PC-3 (cell line): ENCODE data around the gene SMCO1. TPM values are rescaled to one million over a fixed set of nuclear protein-coding genes. Genes with fewer than 3 reads are reported as not detected.
"Not testable (repeated sequence)": the region's sequence is repeated elsewhere in the genome, so short reads cannot be mapped to it uniquely, and the experiment has no call there.

ENCODE experiments used
- ATAC-seq: fragments of 200-7000 bp; cut with Tn5 transposase; 2 replicates; pipeline ENCODE4 v1.9.1; 2020; ENCODE audit warnings: mild to moderate bottlenecking, moderate library complexity
- BruUV-seq: library from RNA; stranded (reverse); fragments of 400-500 nt; replicated peaks from 2 replicates; lab custom pipeline; 2021; lab: Mats Ljungman, UMichigan
- CTCF ChIA-PET: fragments of 300-600 bp; sonication (Branson Sonifier 250); formaldehyde crosslinking; loops from one replicate; lab custom pipeline; 2022; ENCODE audit warnings: antibody characterized with exemption; lab: Charles Lee
- POLR2A ChIA-PET: fragments of 300-600 bp; sonication (Branson Sonifier 250); formaldehyde crosslinking; loops from one replicate; lab custom pipeline; 2022; ENCODE audit warnings: antibody characterized with exemption; ENCODE audit not compliant: unreplicated experiment; lab: Charles Lee
- DNase-seq: peaks from one replicate; pipeline ENCODE4 v3.0.0-alpha.2; 2015
- H2AFZ ChIP-seq: fragments of 300-600 bp; sonication (generic); 2 replicates; pipeline ENCODE4 v1.6.0; 2016; ENCODE audit warnings: antibody characterized with exemption, low read length
- H3F3A ChIP-seq: fragments of 300-600 bp; sonication (generic); one replicate; pipeline ENCODE4 v1.6.0; 2017; ENCODE audit warnings: antibody characterized with exemption, low read length, control low read depth, mild to moderate bottlenecking; ENCODE audit not compliant: unreplicated experiment
- H3K27ac ChIP-seq: fragments of 300-600 bp; sonication (generic); 2 replicates; pipeline ENCODE4 v1.5.1; 2016; ENCODE audit warnings: mild to moderate bottlenecking, low read length
- H3K27me3 ChIP-seq: fragments of 300-600 bp; sonication (generic); 2 replicates; pipeline ENCODE4 v1.6.1; 2016; ENCODE audit warnings: low read length, mixed read lengths
- H3K36me3 ChIP-seq: fragments of 300-600 bp; sonication (generic); 2 replicates; pipeline ENCODE4 v1.6.1; 2016; ENCODE audit warnings: low read depth, mixed run types, low read length, mixed read lengths
- H3K4me1 ChIP-seq: fragments of 300-600 bp; sonication (generic); 2 replicates; pipeline ENCODE4 v1.5.1; 2016; ENCODE audit warnings: low read length; ENCODE audit not compliant: insufficient read depth
- H3K4me2 ChIP-seq: fragments of 300-600 bp; sonication (generic); 2 replicates; pipeline ENCODE4 v1.6.0; 2016; ENCODE audit warnings: low read length
- H3K4me3 ChIP-seq: fragments of 300-600 bp; sonication (generic); 2 replicates; pipeline ENCODE4 v1.5.1; 2016; ENCODE audit warnings: mild to moderate bottlenecking, low read length, mixed read lengths
- H3K79me2 ChIP-seq: fragments of 300-600 bp; sonication (generic); 2 replicates; pipeline ENCODE4 v1.6.1; 2017; ENCODE audit warnings: low read length, mixed read lengths
- H3K9ac ChIP-seq: fragments of 300-600 bp; sonication (generic); 2 replicates; pipeline ENCODE4 v1.6.0; 2016; ENCODE audit warnings: mild to moderate bottlenecking, low read length
- H3K9me2 ChIP-seq: fragments of 300-600 bp; sonication (generic); replicated peaks from 2 replicates; pipeline ENCODE4 v1.6.1; 2016; ENCODE audit warnings: mixed run types, low read length, mixed read lengths
- H3K9me3 ChIP-seq: fragments of 300-600 bp; sonication (generic); 2 replicates; pipeline ENCODE4 v1.6.1; 2016; ENCODE audit warnings: low read length, mixed read lengths
- H4K20me1 ChIP-seq: fragments of 300-600 bp; sonication (generic); 2 replicates; pipeline ENCODE4 v1.6.1; 2016; ENCODE audit warnings: low read length, mixed read lengths
- CTCF ChIP-seq: fragments of 300-600 bp; sonication (generic); conservative IDR thresholded peaks from 2 replicates; pipeline ENCODE4 v1.5.1; 2017; ENCODE audit warnings: antibody characterized with exemption, low read depth, mild to moderate bottlenecking, low read length
- EZH2 ChIP-seq: fragments of 300-600 bp; sonication (generic); IDR thresholded peaks from one replicate; pipeline ENCODE4 v1.6.1; 2017; ENCODE audit warnings: antibody characterized with exemption, mild to moderate bottlenecking, low read length; ENCODE audit not compliant: unreplicated experiment
- EZH2phosphoT487 ChIP-seq: fragments of 300-600 bp; sonication (generic); IDR thresholded peaks from 2 replicates; pipeline ENCODE4 v1.6.1; 2018; ENCODE audit warnings: mild to moderate bottlenecking, antibody characterized with exemption, low read length, borderline replicate concordance
- intact Hi-C: fragments of 100-400 bp; cut with micrococcal nuclease; formaldehyde crosslinking; loops from 2 replicates; pipeline ENCODE4 v1.9.0; 2023
- total RNA-seq: library from RNA; depleted of rRNA; stranded (reverse); fragments of >200 nt; gene quantifications from 2 replicates; pipeline ENCODE4 v1.2.3, GENCODE V29; 2014

The SMCO1 gene
- total RNA-seq, 1 experiment from 2014 or later, result not detected

DNA sequence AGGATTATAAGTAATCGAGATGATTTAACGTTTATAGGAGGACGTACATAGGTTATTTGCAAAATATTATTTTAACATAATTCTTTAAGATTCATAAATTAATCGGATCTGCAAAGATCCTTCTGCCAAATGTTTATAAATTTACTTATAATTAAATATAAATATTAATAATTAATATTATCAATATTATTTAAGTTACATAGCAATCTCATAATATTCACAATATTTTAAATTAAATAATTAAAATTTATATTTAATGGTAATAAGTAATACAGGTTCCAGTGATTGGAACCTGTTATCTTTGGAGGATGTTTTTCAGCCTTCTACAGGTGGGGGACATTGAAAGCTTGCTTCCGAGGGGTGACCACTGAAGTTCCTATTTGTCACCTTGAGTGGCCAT, 37.1 kb upstream of the SMCO1 start:
- Histone ChIP-seq H3K4me1 (no peaks in the 10 kb centered on the region), H3K4me2 (no peak overlapping the region), H3F3A (no peaks in the 10 kb centered on the region), H3K9me3 (no peaks in the 10 kb centered on the region), H3K9me2 (no peaks in the 10 kb centered on the region), H3K9ac (no peak overlapping the region), H3K4me3 (no peak overlapping the region), H3K36me3 (no peaks in the 10 kb centered on the region), H2AFZ (no peak overlapping the region), H4K20me1 (no peaks in the 10 kb centered on the region), H3K27ac (no peak overlapping the region), H3K79me2 (no peaks in the 10 kb centered on the region), H3K27me3 (no peaks in the 10 kb centered on the region)
- POLR2A ChIA-PET, result no interaction called here
- ATAC-seq, result no peak
- CTCF ChIA-PET, result no interaction called here
- intact Hi-C loops, result no loop called here
- DNase-seq, result no peak
- BruUV-seq, result no TSS peak
- TF ChIP-seq EZH2, result no peak
- no peak for TF ChIP-seq EZH2phosphoT487
- TF ChIP-seq CTCF, result no peak

DNA sequence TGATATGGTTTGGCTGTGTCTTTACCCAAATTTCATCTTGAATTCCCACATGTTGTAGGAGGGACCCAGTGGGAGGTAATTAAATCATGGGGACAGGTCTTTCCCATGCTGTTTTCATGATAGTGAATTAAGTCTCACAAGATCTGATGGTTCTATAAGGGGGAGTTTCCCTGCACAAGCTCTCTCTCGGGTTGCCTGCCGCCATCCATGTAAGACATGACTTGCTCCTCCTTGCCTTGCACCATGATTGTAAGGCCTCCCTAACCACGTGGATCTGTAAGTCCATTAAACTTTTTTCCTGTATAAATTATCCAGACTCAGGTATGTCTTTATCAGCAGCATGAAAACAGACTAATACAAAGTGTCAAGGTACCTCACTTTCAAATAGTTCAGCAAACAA, 35.0 kb upstream of the SMCO1 start:
- intact Hi-C loops, ATAC-seq, H3K27me3 ChIP-seq, H3K9me3 ChIP-seq, H3K4me1 ChIP-seq, POLR2A ChIA-PET, H3F3A ChIP-seq, H3K9ac ChIP-seq, H2AFZ ChIP-seq, H3K4me3 ChIP-seq, BruUV-seq, H3K27ac ChIP-seq, CTCF ChIA-PET, DNase-seq, H3K36me3 ChIP-seq, H3K9me2 ChIP-seq, H4K20me1 ChIP-seq, H3K4me2 ChIP-seq, H3K79me2 ChIP-seq: not testable (repeated sequence)

- H4K20me1 ChIP-seq, H3K9ac ChIP-seq, H3F3A ChIP-seq, intact Hi-C loops, POLR2A ChIA-PET, H3K9me2 ChIP-seq, H3K27me3 ChIP-seq, H3K9me3 ChIP-seq, H3K27ac ChIP-seq, H3K4me3 ChIP-seq, H3K79me2 ChIP-seq, H3K4me2 ChIP-seq, DNase-seq, H3K36me3 ChIP-seq, H2AFZ ChIP-seq, CTCF ChIA-PET, ATAC-seq, H3K4me1 ChIP-seq, BruUV-seq: not testable (repeated sequence)
These were observed 34.2 kb upstream of the SMCO1 start for GRCh38 chr3:196549312-196549711.

GRCh38 chr3:196547067-196547466, 31.9 kb upstream of the SMCO1 start:
- no TSS peak for BruUV-seq
- Histone ChIP-seq H3K4me1 (no peaks in the 10 kb centered on the region), H3F3A (no peaks in the 10 kb centered on the region), H3K9me2 (no peaks in the 10 kb centered on the region), H3K27ac (no peak overlapping the region), H3K27me3 (no peaks in the 10 kb centered on the region), H3K79me2 (no peaks in the 10 kb centered on the region), H3K4me3 (no peak overlapping the region), H3K36me3 (no peaks in the 10 kb centered on the region), H3K9me3 (no peaks in the 10 kb centered on the region), H4K20me1 (no peaks in the 10 kb centered on the region), H3K9ac (no peak overlapping the region), H3K4me2 (no peak overlapping the region), H2AFZ (no peak overlapping the region)
- intact Hi-C loops, result no loop called here
- DNase-seq, result no peak
- ATAC-seq, result no peak
- POLR2A ChIA-PET, result no interaction called here
- CTCF ChIA-PET, result no interaction called here
- TF ChIP-seq EZH2, result no peak
- TF ChIP-seq EZH2phosphoT487, result no peak
- TF ChIP-seq CTCF, result no peak
